Mesenchymal stem cell (in vitro differentiated cells and primary cell): ENCODE measurements around the gene SCUBE1.
A peak's percentile ranks its signal among the peaks of the same experiment; 100 is the strongest.

Experiments used
- DNase-seq: peaks from one replicate; pipeline ENCODE4 v3.0.0-alpha.2; 2013
- H2AFZ ChIP-seq: one replicate; pipeline ENCODE4 v1.6.1; 2013; ENCODE audit warnings: low read depth, mild to moderate bottlenecking, control low read depth, inconsistent platforms, low read length, moderate library complexity
- H2AK5ac ChIP-seq: 2 replicates; pipeline ENCODE4 v1.6.1; 2013; ENCODE audit warnings: low read length, moderate library complexity, mild to moderate bottlenecking, inconsistent platforms; ENCODE audit not compliant: severe bottlenecking
- H2BK120ac ChIP-seq: one replicate; pipeline ENCODE4 v1.6.1; 2013; ENCODE audit warnings: low read depth, mild to moderate bottlenecking, inconsistent platforms, low read length, moderate library complexity
- H2BK12ac ChIP-seq, 2 experiments: one replicate each; pipeline ENCODE4 v1.6.1; 2013; ENCODE audit warnings: inconsistent platforms in 2 of 2, low read length in 2 of 2, mild to moderate bottlenecking in 2 of 2, moderate library complexity in 2 of 2, control low read depth in 1 of 2
- H2BK15ac ChIP-seq: one replicate; pipeline ENCODE4 v1.6.1; 2013; ENCODE audit warnings: mild to moderate bottlenecking, low read depth, inconsistent platforms; ENCODE audit not compliant: poor library complexity, severe bottlenecking
- H2BK5ac ChIP-seq: 2 replicates; pipeline ENCODE4 v1.6.1; 2013; ENCODE audit warnings: low read depth, mild to moderate bottlenecking, low read length, control low read depth, inconsistent platforms; ENCODE audit not compliant: poor library complexity, severe bottlenecking
- H3K14ac ChIP-seq, 2 experiments: one replicate each; pipeline ENCODE4 v1.6.1; 2013; ENCODE audit warnings: inconsistent platforms in 2 of 2, low read length in 2 of 2, control low read depth in 1 of 2, mild to moderate bottlenecking in 1 of 2, moderate library complexity in 1 of 2
- H3K18ac ChIP-seq, 2 experiments: one replicate each; pipeline ENCODE4 v1.6.1; 2013; ENCODE audit warnings: inconsistent platforms in 2 of 2, low read length in 2 of 2, control low read depth in 1 of 2, low read depth in 1 of 2, mild to moderate bottlenecking in 1 of 2
- H3K23ac ChIP-seq, 2 experiments: one replicate each; pipeline ENCODE4 v1.6.1; 2013; ENCODE audit warnings: inconsistent platforms in 2 of 2, low read length in 2 of 2, mild to moderate bottlenecking in 2 of 2, moderate library complexity in 2 of 2, control low read depth in 1 of 2
- H3K27ac ChIP-seq: 2 replicates; pipeline ENCODE4 v1.5.1; 2013; ENCODE audit warnings: mild to moderate bottlenecking, moderate library complexity, low read length, control low read depth, inconsistent platforms; ENCODE audit not compliant: poor library complexity, severe bottlenecking
- H3K27me3 ChIP-seq, 2 experiments: 2 replicates each; pipeline versions ENCODE4 v1.6.1 to v1.7.0; 2013; ENCODE audit warnings: low read length in 2 of 2, mild to moderate bottlenecking in 2 of 2, moderate library complexity in 2 of 2, control low read depth in 1 of 2, inconsistent platforms in 1 of 2; ENCODE audit not compliant: control insufficient read depth in 1 of 2, insufficient read depth in 1 of 2
- H3K36me3 ChIP-seq, 2 experiments: 2 replicates each; pipeline versions ENCODE4 v1.6.1 to v1.7.0; 2013; ENCODE audit warnings: low read length in 2 of 2, control low read depth in 1 of 2, inconsistent platforms in 1 of 2, low read depth in 1 of 2, mild to moderate bottlenecking in 1 of 2; ENCODE audit not compliant: insufficient read depth in 2 of 2, control insufficient read depth in 1 of 2
- H3K4ac ChIP-seq, 2 experiments: one replicate each; pipeline ENCODE4 v1.6.1; 2013; ENCODE audit warnings: inconsistent platforms in 2 of 2, low read length in 2 of 2, mild to moderate bottlenecking in 2 of 2, moderate library complexity in 2 of 2, control low read depth in 1 of 2, low read depth in 1 of 2
- H3K4me1 ChIP-seq: 2 replicates; pipeline ENCODE4 v1.6.1; 2013; ENCODE audit warnings: low read depth, low read length, control low read depth; ENCODE audit not compliant: control insufficient read depth, insufficient read depth
- H3K4me2 ChIP-seq: 2 replicates; pipeline ENCODE4 v1.6.1; 2013; ENCODE audit warnings: low read length, mild to moderate bottlenecking, inconsistent platforms; ENCODE audit not compliant: poor library complexity, severe bottlenecking
- H3K4me3 ChIP-seq, 2 experiments: 2 replicates each; pipeline versions ENCODE4 v1.5.1 to v1.7.0; 2013; ENCODE audit warnings: low read length in 2 of 2, mild to moderate bottlenecking in 2 of 2, control low read depth in 1 of 2, low read depth in 1 of 2; ENCODE audit not compliant: insufficient read depth in 1 of 2
- H3K79me1 ChIP-seq: replicated peaks from 2 replicates; pipeline ENCODE4 v1.6.1; 2013; ENCODE audit warnings: mild to moderate bottlenecking, control low read depth, low read length, inconsistent platforms; ENCODE audit not compliant: poor library complexity, severe bottlenecking
- H3K9ac ChIP-seq: 2 replicates; pipeline ENCODE4 v1.7.0; 2013; ENCODE audit warnings: mild to moderate bottlenecking, low read length, moderate library complexity
- H3K9me3 ChIP-seq: 2 replicates; pipeline ENCODE4 v1.7.0; 2013; ENCODE audit warnings: mild to moderate bottlenecking, low read length; ENCODE audit not compliant: control insufficient read depth
- H4K8ac ChIP-seq: one replicate; pipeline ENCODE4 v1.6.1; 2013; ENCODE audit warnings: inconsistent platforms, mild to moderate bottlenecking, low read length, moderate library complexity
- H4K91ac ChIP-seq: one replicate; pipeline ENCODE4 v1.6.1; 2013; ENCODE audit warnings: mild to moderate bottlenecking, low read length, inconsistent platforms
- WGBS: methylation state at CpG from one replicate; pipeline ENCODE4 v1.1.7; 2013; ENCODE audit warnings: mixed read lengths; 5-methylcytosine and 5-hydroxymethylcytosine counted together

The SCUBE1 gene

DNA sequence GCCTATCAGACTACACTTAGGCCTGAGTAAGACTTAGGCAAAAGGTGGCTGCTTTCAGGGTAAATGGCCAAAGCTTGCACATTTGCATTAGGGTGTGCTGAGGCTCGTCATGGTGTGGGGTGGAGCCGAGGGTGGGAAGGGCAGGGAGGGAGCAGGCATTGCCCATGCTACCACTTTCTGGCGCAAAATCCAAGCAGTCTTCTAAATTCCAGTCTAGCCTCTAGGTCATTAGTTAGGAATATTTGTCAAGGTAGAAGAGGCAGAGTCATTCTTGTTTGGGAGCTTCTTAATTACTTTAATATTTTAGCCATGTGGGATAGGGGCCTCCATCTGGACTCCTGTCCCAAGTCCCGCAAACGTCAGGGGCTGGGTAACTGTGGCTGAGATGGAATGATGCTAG is 28.6 kb downstream of the SCUBE1 start:
- no peak overlapping the region for H4K8ac ChIP-seq
- DNase-seq: no peak
- H3K27ac ChIP-seq: no peak overlapping the region
- peaks cover 2% of the 10 kb centered on the region for H3K4me1 ChIP-seq
- no peak overlapping the region for H2BK12ac ChIP-seq
- H3K79me1 ChIP-seq: no peaks in the 10 kb centered on the region
- no peak overlapping the region for H2AFZ ChIP-seq
- WGBS: 83% methylated on average over 4 of the region's 5 CpGs
- H2BK120ac ChIP-seq: no peak overlapping the region
- no peak overlapping the region for H2AK5ac ChIP-seq
- no peak overlapping the region for H3K4me3 ChIP-seq
- H3K18ac ChIP-seq: no peak overlapping the region
- no peak overlapping the region for H3K23ac ChIP-seq
- H2BK15ac ChIP-seq: no peak overlapping the region
- H3K14ac ChIP-seq: no peak overlapping the region
- no peaks in the 10 kb centered on the region for H3K36me3 ChIP-seq
- no peak overlapping the region for H3K4ac ChIP-seq
- H4K91ac ChIP-seq: no peak overlapping the region
- no peaks in the 10 kb centered on the region for H3K9me3 ChIP-seq
- H2BK5ac ChIP-seq: no peak overlapping the region
- no peak overlapping the region for H3K4me2 ChIP-seq
- no peak overlapping the region for H3K9ac ChIP-seq
- H3K27me3 ChIP-seq: peaks cover 54 to 88% of the 10 kb centered on the region in 2 experiments

DNA sequence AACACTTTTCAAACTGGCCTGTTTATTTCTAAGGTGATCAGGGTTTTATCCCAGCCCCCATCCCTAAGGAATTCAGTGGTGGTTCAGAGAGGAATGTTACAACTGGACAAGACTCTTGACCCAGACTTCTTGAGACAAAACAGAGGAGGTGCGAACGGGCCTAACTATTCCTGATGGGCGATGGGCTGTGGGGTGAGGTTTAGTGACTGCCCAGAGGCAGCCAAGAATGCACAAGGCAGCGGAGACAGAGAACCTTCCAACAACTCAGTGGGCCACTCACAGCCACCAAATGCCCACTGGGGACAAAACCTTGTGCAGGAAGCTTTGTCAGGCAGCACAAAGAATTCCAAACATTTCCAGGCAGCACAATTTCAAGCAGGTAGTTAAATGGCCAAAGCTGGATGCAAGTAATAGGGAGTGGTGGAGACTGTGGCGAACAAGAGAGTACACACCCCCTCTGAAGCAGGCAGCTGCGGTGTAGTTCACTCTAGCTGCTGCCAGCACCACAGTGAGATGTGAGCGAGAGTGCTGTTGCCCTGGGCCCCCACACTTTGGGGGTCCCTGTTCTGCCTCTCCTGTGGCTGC is 29.2 kb downstream of the SCUBE1 start:
- no peak overlapping the region for H2BK15ac ChIP-seq

DNA sequence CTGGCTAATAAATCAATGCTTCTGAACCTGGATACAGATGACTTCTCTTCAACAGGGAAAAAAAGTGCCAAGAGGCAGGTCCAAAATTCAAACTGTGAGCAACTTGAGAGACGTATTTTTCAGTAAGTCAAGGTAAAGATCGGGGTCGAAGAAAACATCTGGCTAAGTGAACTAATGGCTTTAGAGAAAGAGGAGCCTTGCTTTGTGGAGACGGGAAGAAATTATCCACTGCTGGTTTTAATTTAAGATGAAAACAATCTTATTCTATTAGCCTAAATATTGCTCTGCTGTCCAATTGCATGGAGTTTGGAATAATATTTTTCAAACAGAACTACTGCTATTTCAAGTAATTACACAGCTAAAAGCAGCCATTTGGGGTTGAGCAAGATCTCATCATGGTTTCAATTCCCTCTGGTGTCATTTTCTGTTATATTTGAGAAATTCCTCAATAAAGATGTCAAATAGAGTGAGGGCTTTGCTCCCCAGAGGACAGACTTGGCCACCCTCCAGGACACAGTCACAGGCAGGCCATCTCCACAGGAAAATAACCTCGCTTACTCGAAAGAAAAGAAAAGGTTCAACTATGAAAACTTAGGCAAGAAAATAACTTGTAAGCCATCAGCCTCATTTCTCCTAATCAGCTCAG is 29.8 kb downstream of the SCUBE1 start:
- H2BK5ac ChIP-seq: no peak overlapping the region
- H3K14ac ChIP-seq: no peak overlapping the region
- H3K4ac ChIP-seq: no peak overlapping the region
- no peaks in the 10 kb centered on the region for H3K36me3 ChIP-seq
- H2BK12ac ChIP-seq: no peak overlapping the region
- no peak overlapping the region for H3K4me2 ChIP-seq
- no peaks in the 10 kb centered on the region for H3K9me3 ChIP-seq
- DNase-seq: peak; percentile 26
- H3K18ac ChIP-seq: no peak overlapping the region
- H3K4me3 ChIP-seq: no peak overlapping the region
- no peak overlapping the region for H4K91ac ChIP-seq
- no peak overlapping the region for H3K27ac ChIP-seq
- WGBS: 64% methylated on average over 4 of the region's 6 CpGs
- H4K8ac ChIP-seq: no peak overlapping the region
- H2BK15ac ChIP-seq: no peak overlapping the region
- no peak overlapping the region for H3K9ac ChIP-seq
- H2AK5ac ChIP-seq: no peak overlapping the region
- H3K79me1 ChIP-seq: no peaks in the 10 kb centered on the region
- H3K23ac ChIP-seq: no peak overlapping the region
- no peak overlapping the region for H2BK120ac ChIP-seq
- H3K27me3 ChIP-seq: peaks cover 61 to 92% of the 10 kb centered on the region in 2 experiments
- peaks cover 2% of the 10 kb centered on the region for H3K4me1 ChIP-seq
- no peak overlapping the region for H2AFZ ChIP-seq

More for the DNA sequence above, 29.2 kb downstream of the SCUBE1 start:
- no peak overlapping the region for H2AK5ac ChIP-seq
- H3K4ac ChIP-seq: no peak overlapping the region
- H3K14ac ChIP-seq: no peak overlapping the region
- no peaks in the 10 kb centered on the region for H3K36me3 ChIP-seq
- no peak overlapping the region for H4K8ac ChIP-seq
- H3K4me2 ChIP-seq: no peak overlapping the region
- peak; percentile 18 for DNase-seq
- peaks cover 2% of the 10 kb centered on the region for H3K4me1 ChIP-seq
- peak overlapping the region in 1 of 2 experiments; percentile 2 for H3K18ac ChIP-seq
- peaks cover 58 to 90% of the 10 kb centered on the region in 2 experiments for H3K27me3 ChIP-seq
- 52% methylated on average over 7 of the region's 7 CpGs for WGBS
- H2BK120ac ChIP-seq: peak overlapping the region; percentile 6
- no peak overlapping the region for H2BK12ac ChIP-seq
- no peak overlapping the region for H3K9ac ChIP-seq
- no peak overlapping the region for H2AFZ ChIP-seq
- H4K91ac ChIP-seq: peak overlapping the region; percentile 10
- no peak overlapping the region for H3K27ac ChIP-seq
- no peak overlapping the region for H3K4me3 ChIP-seq
- H2BK5ac ChIP-seq: no peak overlapping the region
- no peaks in the 10 kb centered on the region for H3K9me3 ChIP-seq
- H3K79me1 ChIP-seq: no peaks in the 10 kb centered on the region
- no peak overlapping the region for H3K23ac ChIP-seq

DNA sequence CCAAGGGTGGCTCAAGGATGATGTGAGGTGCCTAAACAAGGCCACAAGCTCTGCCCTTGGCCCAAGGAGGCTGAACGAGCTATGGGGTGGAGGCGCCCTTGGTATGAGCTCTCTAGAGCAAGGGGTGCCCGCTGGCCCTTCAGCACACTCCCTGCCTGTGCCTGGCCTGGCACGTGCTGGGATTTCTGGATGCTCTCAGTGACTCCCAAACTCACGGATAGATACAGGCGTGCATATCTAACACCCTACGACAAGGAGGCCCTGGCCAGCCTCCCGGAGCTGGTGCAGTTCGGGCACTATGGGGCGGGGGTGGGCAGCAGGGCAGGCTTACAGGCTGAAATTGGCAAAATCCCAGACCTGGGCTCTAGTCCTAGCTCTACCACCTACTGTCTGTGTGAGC is 30.6 kb downstream of the SCUBE1 start:
- peak overlapping the region; percentile 24 for H4K8ac ChIP-seq
- no peak for DNase-seq

More for the DNA sequence above, 30.6 kb downstream of the SCUBE1 start:
- no peak overlapping the region for H3K4me3 ChIP-seq
- H3K27me3 ChIP-seq: peaks cover 61 to 92% of the 10 kb centered on the region in 2 experiments
- H2BK120ac ChIP-seq: no peak overlapping the region
- no peak overlapping the region for H3K4me2 ChIP-seq
- H3K36me3 ChIP-seq: no peaks in the 10 kb centered on the region
- H4K91ac ChIP-seq: no peak overlapping the region
- WGBS: 80% methylated on average over 8 of the region's 10 CpGs
- peaks cover 2% of the 10 kb centered on the region for H3K4me1 ChIP-seq
- no peak overlapping the region for H3K18ac ChIP-seq
- no peak overlapping the region for H3K27ac ChIP-seq
- peak overlapping the region; percentile 33 for H2BK15ac ChIP-seq
- H3K9ac ChIP-seq: no peak overlapping the region
- H3K4ac ChIP-seq: no peak overlapping the region
- no peaks in the 10 kb centered on the region for H3K79me1 ChIP-seq
- no peak overlapping the region for H3K23ac ChIP-seq
- no peak overlapping the region for H2BK12ac ChIP-seq
- no peak overlapping the region for H3K14ac ChIP-seq
- no peaks in the 10 kb centered on the region for H3K9me3 ChIP-seq
- no peak overlapping the region for H2BK5ac ChIP-seq
- no peak overlapping the region for H2AK5ac ChIP-seq
- no peak overlapping the region for H2AFZ ChIP-seq
